Activated CD8-positive, alpha-beta memory T cell treated with anti-CD3 and anti-CD28 coated beads for 1 hour (primary cell): ENCODE data around the gene NDRG2.

ENCODE experiments used
- DNase-seq, 2 donors: peaks; one replicate each; pipeline ENCODE4 v3.0.0-alpha.2; 2020; ENCODE audit warnings: low read depth in 1 of 2; ENCODE audit errors: extremely low read depth in 1 of 2

The NDRG2 gene

DNA sequence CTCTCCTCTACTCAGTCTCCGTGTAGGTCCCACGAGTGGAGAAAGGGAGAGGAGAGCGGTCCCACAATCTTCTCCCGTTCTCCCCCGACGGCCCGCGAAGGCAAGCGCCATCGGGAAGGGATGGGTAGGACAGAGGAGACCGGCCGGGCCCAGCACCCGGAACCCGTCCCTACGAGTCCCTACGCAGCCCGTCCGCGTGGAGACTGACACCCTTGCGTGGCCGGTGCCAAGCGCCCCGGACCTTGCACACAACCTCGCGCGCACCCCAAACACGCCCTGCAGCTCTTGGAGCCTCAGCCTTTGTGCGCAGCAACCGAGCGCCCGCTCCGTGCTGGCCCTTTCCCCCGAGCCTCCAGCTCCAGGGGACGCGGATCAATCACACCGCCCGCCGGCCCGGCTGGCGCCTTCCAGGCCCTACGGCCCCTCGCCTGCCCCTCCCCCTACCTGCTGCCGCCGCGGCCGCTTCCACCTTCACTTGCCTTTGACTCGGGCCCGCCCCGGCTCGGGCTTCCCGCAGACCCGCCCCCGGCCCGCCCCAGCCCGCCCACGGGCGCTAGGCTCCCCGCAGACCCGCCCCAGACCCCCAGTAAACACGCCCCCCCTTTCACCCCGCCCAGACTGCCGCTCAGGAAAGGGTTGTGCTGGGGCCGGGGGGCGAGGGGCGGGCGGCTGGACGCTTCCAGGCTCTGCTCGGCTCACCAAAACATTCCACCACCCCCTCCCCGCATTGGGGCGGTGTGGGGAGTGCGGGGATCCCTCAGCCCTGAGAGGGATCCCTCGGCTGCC is at the start of gene NDRG2:
TSS of gene NDRG2 (minus strand) at position 477 of the 786 bp plus-strand sequence. CDS start 1,746 bp downstream, outside the sequence.
- peak; percentile 42 to 73 for DNase-seq

DNA sequence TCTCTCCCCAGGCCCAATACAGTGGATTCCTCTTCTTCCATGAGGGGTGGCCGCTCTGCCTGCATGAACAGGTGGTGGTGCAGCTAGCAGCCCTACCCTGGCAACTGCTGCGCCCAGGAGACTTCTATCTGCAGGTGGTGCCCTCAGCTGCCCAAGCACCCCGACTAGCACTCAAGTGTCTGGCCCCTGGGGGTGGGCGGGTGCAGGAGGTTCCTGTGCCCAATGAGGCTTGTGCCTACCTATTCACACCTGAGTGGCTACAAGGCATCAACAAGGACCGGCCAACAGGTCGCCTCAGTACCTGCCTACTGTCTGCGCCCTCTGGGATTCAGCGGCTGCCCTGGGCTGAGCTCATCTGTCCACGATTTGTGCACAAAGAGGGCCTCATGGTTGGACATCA is 49.1 kb upstream of the NDRG2 start:
- no peak for DNase-seq

DNA sequence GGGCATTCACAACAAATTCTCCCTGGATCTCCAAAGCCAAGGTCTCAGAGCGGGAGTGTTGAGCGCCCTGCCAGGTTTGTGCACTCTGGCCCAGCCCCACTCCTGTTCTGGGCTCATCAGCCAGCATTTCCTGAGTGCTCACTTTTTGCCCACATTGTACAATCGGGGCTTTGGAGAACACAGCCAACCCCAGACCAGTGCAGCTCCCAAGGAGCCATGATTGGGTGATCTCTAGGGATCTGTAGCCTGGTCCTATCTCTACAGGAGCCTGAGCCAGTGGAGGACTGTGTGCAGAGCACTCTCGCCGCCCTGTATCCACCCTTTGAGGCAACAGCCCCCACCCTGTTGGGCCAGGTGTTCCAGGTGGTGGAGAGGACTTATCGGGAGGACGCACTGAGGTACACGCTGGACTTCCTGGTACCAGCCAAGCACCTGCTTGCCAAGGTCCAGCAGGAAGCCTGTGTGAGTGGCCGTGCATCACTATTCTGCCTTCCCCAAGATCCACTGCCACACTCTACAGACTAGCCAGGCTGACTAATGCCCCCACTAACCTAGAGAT is 48.0 kb upstream of the NDRG2 start:
- DNase-seq = no peak

DNA sequence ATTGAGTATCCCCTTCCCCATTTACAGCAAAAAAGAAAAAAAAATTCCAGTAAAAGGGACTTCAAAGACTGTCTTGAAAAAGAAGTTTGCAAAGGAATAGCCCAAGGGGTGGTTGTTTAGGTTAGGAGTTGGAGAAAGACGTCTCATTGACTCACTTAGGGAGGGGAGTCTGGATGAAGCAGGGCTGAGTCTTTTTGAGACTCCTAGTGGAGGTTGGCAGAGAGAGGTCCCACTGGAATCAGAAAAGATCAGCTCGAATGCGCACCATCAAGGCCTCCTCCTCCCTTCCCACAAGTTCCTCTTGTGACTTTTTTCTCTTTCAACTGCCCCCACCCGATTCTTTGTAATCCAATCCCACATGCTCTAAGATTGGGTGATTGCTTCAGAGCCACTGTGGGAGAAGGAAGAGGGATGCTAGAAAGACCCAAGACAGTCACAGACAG is 47.2 kb upstream of the NDRG2 start:
- DNase-seq = no peak

DNA sequence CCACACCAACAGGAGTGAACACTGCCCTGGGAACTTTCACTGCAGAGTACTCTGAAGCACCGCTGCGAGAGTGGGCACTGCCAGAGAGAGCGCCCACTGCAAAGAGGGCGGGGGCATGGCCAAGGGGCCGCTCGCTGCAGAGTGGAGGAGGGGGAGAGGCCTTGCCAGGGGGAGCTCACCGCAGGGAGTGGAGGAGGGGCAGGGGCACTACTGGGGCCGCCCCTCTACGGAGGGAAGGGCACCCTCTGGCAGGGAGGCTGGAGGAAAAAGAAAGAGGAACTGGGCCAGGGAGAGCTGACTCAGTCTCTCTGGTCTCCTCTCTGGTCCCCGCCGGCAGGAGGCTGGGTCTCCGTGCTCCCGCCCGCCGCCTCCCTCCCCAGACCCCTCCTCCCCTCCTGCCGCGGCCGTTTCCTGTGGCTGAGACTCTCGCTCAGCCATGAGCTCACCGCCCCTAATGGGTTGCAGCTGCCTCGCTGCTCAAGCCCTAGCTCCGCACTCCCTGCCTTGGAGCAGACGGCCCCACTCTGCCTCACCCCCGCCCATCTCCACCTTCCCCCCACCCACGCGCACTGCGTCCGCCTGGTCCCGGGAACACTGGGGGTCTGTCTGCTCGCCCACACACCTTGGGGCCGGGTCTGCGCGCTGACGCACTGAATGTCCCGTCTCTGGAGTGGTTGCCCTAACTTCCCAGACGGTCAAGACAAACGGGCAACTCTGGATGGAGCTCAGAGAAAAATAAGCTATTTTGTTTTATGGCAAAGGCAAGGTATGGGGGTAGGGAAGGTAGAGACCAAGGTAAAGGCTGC is 46.6 kb upstream of the NDRG2 start:
- no peak for DNase-seq

DNA sequence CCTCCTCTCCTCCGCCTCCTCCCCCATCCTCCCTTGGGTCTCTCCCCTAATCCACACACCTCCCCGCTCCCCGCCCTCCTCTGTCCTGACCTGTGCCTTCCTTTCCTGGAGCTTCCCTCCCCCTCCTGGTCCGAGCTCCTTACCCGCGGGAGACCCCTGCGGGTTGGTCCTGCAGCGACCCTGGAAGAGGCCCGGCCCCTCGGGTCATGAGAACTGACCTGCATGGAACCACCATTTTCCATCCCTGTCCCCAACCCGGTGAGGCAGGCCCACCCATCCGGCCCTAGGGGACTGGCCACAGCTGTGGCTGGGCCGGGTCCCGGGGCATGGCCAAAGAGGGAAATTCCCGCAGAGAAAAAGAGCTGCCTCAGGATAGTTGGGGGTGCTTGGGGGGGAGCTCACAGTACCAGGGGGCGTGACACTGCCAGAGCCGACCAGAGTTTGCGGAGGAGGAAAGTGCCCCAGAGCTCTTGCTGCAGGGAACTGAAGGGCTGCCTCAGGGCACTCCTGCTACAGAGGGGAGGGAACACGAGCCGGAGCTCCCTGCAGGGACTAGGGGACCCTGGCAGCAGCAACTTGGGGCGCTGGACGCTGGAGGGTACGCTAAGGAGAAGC is 45.9 kb upstream of the NDRG2 start:
- no peak for DNase-seq

DNA sequence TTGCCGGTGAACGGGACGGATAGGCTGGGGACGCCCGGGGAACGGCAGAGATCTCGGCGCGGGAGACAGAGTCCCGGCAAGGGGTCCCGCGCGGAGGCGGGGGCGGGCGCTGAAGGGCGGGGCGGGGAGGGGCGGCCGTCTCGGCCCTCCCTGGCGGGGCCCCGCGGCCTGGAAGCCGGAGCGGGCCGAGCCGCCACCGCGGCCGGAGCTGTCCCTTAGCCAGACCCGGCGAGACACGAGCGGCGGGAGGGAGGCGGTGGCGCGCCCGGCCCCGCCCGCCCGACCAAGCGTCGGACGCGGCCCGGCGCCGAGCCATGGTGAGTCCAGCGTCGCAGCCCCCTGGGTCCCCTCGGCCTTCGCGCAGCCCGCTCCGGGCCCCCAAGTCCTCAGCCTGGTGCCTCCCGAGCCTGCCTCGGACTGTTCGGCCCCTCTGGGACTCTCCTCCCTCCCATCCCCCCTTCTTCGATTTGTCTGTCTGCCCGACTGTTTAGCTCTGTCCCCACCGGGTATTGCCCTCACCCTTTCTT is 45.3 kb upstream of the NDRG2 start, which contains the start of gene ARHGEF40:
TSS of gene ARHGEF40 (plus strand) at position 222 of the 527 bp plus-strand sequence. CDS start at position 315, 93 bp downstream.
- no peak for DNase-seq

DNA sequence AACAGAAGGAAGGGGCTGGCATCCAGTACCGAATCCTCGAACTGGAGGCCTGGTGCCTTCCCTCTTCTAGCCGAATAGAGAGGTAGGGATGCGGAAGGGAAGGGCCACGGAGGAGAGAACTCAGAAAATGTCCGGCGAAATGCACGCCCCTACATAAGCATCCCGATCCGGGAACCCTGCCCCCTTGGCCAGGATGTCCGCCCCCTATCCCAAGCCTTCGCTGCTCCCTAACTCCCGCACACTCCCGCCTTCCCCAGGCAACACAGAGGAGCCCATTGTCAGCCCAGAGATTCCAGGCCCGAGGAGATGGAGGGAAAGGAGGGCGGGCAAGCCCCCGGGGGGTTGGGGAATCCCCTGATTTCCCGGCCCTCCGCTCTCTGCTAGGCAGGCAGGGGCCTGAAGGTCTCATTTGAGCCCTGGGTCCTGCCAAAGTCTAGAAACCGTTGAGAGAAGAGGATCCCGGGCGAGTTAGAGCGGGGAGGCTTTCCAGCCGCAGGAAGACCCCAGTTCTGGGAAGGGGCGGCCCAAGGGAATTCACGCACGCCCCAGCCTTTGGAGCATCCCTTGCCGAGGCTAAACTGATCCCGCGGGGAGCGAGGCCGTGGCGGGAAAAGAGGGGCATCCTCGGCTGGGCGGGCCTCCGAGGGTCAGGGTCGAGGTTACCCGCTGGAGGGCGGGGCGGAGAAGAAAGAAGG is 44.7 kb upstream of the NDRG2 start:
- no peak for DNase-seq

DNA sequence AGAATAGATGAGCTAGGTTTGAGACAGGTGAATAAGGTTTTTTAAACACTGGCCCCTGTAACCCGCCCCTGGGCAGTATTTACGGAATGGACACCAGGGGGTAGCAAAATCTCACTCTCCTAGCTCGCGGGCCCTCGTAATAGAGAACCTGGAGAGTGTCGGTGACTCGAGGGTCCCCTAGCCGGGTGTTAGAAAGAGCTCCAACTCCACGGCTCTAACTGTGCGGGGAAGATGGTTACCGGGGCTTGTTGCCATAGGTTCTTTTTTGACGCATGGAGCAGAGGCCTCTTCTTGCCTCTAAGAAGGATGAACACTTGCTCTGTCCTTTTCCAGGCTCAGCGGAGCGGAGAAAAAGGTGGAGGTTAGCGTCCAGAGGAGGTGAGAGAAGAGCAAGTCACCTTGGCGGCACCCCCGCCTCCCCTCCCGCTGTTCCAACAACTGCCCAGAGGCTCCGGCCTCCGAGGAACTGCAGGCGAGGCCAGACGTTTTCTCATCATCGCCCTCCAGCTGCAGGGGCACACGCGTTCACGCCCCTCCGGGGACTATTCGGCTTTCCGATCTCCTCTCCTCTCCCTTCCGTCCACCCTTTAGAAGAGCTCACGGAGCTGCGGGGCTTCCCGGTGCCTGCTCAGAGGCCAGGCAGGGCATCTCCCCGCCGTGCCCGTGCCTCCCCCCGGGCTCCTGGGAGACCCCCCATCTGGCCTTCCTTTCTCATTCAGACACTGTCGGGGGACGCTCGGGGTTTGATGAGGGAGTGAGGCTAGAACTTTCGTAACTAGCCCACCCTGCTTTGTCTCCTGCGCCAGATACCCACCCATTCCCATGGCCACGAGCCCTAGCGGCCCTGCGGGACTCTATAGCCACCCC is 43.9 kb upstream of the NDRG2 start:
- DNase-seq = no peak

DNA sequence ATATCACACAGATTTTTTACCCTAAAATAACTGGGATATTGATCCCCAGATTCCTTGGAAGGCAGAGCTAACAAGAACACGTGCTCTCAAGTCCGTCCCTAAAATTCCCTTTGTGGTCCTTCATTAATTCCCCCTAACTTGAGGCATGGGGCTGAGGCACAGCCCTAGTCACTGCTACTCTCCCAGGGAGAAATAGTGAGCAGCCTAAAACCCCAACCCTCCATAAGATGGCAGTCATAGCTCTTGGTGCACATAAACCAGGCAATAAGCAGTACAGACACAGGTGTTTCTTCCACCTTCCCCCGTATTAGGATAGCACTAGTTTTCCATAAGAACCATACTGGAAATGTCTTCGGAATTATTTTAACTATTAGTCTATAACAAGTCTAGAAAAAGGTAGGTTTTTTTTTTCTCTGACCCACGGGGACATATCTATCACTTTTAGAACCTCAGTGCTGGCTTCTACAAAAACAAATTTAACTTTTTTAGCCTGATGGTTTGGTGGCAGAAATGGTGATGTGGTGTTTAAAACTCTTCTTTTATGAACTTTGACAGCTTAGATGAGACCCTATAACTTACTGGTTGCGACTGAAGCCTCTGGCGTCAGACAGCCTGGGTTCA is 42.1 kb upstream of the NDRG2 start:
- no peak for DNase-seq

DNA sequence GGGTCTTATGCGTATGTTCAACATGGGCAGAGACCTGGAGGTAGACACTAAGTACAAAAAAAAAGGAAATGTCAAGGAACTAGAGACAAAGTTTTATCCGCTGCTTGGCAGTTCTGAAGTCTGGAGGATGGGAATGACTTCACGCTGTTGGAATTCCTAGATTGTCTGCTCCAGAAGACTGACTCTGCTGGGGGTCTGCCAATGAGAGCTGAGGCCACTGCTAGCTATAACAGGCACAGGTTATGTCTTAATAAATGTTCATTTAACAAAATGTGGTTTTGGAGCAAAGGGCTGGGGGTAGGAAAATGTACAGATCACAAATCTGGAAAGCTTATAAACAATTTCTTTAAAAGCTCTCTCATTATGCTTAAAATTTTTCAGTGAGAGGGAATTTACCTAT is 38.6 kb upstream of the NDRG2 start:
- no peak for DNase-seq

DNA sequence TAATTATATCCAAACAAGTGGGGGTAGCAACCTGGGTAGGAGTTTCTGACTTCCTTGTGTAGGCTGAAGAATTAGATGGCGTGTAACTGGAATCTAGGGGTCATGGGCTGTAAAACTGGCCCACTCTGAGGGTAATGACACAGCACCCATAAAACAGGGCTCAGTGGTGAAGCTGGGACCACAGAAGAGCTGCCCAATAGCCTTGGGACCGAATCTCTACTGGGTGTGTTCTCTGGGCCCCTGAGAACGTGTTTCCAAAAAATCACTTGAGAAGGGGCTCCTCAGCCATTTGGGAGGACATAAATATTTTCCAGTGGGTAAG is 36.4 kb upstream of the NDRG2 start:
- DNase-seq = no peak

DNA sequence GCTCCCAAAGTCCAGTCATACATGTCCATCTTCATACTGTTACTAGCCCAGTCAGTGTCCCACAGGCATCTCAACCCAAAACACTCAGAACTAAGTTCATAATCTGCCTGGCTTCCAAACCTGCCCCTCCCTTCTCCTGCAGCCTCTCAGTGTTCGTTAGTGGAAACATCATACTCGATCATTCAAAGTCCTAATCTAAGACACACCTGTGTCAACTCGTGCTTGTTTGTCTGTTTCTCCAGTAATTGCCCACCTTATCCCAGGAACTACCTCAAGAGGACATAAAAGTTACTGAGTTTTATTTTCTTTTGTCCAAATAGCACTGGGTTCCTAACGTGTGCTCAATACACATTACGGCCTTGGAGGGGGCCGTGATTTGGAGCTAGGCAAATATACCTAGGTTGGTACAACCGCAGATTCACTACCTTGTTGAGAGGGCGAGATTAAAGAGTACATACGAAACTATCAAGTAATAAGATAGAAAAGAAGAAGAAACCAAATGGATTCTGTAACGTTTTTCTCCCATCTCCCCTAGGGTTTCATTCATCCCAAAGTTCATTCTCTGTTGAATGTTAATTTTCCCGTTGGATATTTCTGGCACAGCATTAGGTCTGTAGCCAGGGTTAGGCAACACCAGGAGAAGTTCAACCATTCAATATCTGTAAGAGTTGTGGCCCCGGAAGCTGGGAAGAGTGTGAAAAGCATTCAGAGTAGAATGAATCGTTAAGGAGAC is 35.9 kb upstream of the NDRG2 start:
- no peak for DNase-seq

DNA sequence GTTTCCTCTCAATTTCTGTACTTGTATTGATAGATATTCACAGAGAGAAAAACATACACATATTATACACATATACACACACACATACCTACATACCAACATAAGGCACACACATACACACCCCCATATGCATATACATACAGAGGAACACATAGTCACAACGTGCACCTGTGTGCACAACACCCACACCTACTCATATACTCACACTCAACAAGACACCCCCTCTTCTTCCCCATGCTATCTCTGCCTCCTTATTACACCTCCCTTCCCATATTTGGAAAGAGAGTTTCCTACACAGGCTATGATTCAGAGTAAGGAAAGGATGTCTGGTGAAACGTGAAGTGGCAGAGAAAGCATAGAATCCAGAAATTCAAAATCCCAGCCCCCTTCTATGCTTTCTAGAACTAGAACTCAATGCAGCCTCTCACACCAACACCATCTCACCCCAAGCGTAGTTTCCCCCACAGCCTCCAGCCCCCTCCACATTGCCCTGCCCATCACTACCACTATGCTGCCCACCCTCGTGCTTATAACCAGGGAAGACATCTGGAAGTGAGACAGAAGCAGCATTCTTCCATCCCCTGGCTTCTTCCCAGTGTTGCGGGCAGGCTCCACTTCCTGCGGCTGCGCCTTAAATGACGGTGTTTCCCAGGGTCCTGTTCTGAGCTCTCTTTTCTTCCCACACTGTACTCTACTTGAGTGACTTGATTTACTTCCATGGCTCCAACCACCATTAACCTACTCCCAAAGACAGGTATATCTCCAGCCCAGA is 35.2 kb upstream of the NDRG2 start:
- DNase-seq = no peak

DNA sequence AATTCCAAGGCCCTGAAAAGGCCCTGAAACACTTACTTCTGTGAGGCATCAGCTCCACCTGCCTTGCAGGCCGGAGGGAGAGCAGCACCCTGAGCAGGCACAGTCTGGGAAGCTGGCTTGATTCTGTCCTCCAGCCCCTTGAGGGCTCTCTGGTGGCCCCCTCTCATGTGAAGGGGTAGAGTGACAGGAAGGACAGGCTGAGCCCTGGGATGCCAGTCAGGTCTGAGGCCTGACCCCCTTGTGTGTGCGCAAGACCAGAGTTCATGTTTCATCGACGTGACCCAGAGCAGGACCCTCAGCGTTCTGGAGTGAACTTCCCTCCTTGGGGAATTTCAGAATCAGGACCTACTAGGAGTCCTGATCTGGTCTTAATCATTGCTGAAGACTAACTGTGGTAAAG is 34.0 kb upstream of the NDRG2 start:
- no peak for DNase-seq

DNA sequence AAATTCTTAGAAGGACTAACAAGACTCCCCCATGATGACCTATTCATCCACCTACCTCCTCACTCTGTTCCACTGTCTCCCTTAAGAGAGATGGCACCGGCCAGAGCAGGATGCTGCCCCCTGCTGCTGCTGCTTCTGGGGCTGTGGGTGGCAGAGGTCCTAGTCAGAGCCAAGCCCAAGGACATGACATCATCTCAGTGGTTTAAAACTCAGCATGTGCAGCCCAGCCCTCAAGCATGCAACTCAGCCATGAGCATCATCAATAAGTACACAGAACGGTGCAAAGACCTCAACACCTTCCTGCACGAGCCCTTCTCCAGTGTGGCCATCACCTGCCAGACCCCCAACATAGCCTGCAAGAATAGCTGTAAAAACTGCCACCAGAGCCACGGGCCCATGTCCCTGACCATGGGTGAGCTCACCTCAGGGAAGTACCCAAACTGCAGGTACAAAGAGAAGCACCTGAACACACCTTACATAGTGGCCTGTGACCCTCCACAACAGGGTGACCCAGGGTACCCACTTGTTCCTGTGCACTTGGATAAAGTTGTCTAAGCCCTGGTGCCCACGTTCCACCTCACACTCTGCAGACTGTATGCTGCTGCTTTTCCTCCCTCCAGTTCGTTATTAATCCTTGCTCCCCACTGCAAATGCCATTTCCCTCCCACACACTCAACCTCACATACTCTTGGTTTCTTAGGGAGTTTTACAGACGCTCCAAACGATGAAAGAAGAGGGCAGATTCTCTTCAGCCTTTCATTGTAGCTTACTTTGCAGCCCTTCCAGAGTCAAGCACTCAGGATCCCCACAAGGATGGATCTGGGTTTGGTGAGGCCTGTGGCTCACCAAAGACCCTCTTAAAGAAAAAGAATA is 33.2 kb upstream of the NDRG2 start, which contains the start of gene RNASE8:
TSS of gene RNASE8 (plus strand) at position 20 of the 873 bp plus-strand sequence. CDS start at position 91, 71 bp downstream.
- DNase-seq = no peak
